WTC11 (cell line): ENCODE measurements around the gene TMEM117. TPM values are rescaled to one million over a fixed set of nuclear protein-coding genes. Genes with fewer than 3 reads are reported as not detected.

Experiments used
- ATAC-seq: fragments of 200-7000 bp; cut with Tn5 transposase; 2 replicates; pipeline ENCODE4 v1.10.0; 2021; ENCODE audit warnings: mild to moderate bottlenecking, moderate library complexity
- CTCF ChIA-PET: fragments of 300-600 bp; sonication (Branson Sonifier 250); formaldehyde crosslinking; loops from one replicate; lab custom pipeline; 2021; ENCODE audit warnings: antibody characterized with exemption; lab: Charles Lee
- POLR2A ChIA-PET: fragments of 350-600 bp; sonication (Branson Sonifier 250); formaldehyde crosslinking; loops from one replicate; lab custom pipeline; 2021; ENCODE audit warnings: antibody characterized with exemption; lab: Charles Lee
- DNase-seq: peaks from one replicate; pipeline ENCODE4 v3.0.0; 2021; ENCODE audit warnings: low spot score
- H3K27ac Mint-ChIP-seq: 2 replicates; pipeline ENCODE4 v1.8.0; 2021; ENCODE audit warnings: mixed read lengths
- H3K27me3 Mint-ChIP-seq: 2 replicates; pipeline ENCODE4 v1.8.0; 2021; ENCODE audit warnings: low read depth, mild to moderate bottlenecking, moderate library complexity, mixed read lengths
- H3K36me3 Mint-ChIP-seq: 2 replicates; pipeline ENCODE4 v1.8.0; 2021; ENCODE audit warnings: mixed read lengths
- H3K4me1 Mint-ChIP-seq: 2 replicates; pipeline ENCODE4 v1.8.0; 2022; ENCODE audit warnings: mixed read lengths
- H3K4me3 Mint-ChIP-seq: 2 replicates; pipeline ENCODE4 v1.8.0; 2021; ENCODE audit warnings: mild to moderate bottlenecking, moderate library complexity, mixed read lengths
- H3K9me3 Mint-ChIP-seq: 2 replicates; pipeline ENCODE4 v1.8.0; 2021; ENCODE audit warnings: mixed read lengths
- ARID4B ChIP-seq: sonication (generic); formaldehyde crosslinking; IDR thresholded peaks from 2 replicates; pipeline ENCODE4 v1.8.0; 2023; ENCODE audit warnings: missing genetic modification reagents, mild to moderate bottlenecking, borderline replicate concordance
- ELF4 ChIP-seq: sonication (generic); formaldehyde crosslinking; IDR thresholded peaks from 2 replicates; pipeline ENCODE4 v1.8.1; 2022; ENCODE audit warnings: low read depth, mild to moderate bottlenecking, moderate library complexity, missing genetic modification reagents
- EMX1 ChIP-seq: fragments of 250-450 bp; sonication (Bioruptor Pico); IDR thresholded peaks from 2 replicates; pipeline ENCODE4 v1.8.0; 2021; ENCODE audit warnings: mild to moderate bottlenecking
- GABPB1 ChIP-seq: sonication (generic); formaldehyde crosslinking; IDR thresholded peaks from 2 replicates; pipeline ENCODE4 v1.8.1; 2023; ENCODE audit warnings: mild to moderate bottlenecking, missing genetic modification reagents
- GTF2I ChIP-seq: fragments of 250-450 bp; sonication (Bioruptor Pico); conservative IDR thresholded peaks from 2 replicates; pipeline ENCODE4 v1.4.0; 2021; ENCODE audit warnings: mild to moderate bottlenecking
- HMGA2 ChIP-seq: fragments of 250-450 bp; sonication (Bioruptor Pico); IDR thresholded peaks from 2 replicates; pipeline ENCODE4 v1.4.0; 2021; ENCODE audit warnings: mild to moderate bottlenecking, moderate library complexity
- JAZF1 ChIP-seq: fragments of 250-450 bp; sonication (Bioruptor Pico); IDR thresholded peaks from 2 replicates; pipeline ENCODE4 v1.9.0; 2021; ENCODE audit warnings: moderate library complexity, mild to moderate bottlenecking, inconsistent platforms
- MAX ChIP-seq: sonication (generic); formaldehyde crosslinking; IDR thresholded peaks from 2 replicates; pipeline ENCODE4 v1.8.0; 2022; ENCODE audit warnings: mild to moderate bottlenecking, missing genetic modification reagents
- MYBL2 ChIP-seq: sonication (generic); formaldehyde crosslinking; IDR thresholded peaks from 2 replicates; pipeline ENCODE4 v1.8.1; 2023; ENCODE audit warnings: mild to moderate bottlenecking, moderate library complexity, missing genetic modification reagents
- NFATC4 ChIP-seq: fragments of 250-450 bp; sonication (Bioruptor Pico); IDR thresholded peaks from 2 replicates; pipeline ENCODE4 v1.9.0; 2021; ENCODE audit warnings: mild to moderate bottlenecking
- NFE2L1 ChIP-seq: sonication (generic); formaldehyde crosslinking; IDR thresholded peaks from 2 replicates; pipeline ENCODE4 v1.8.1; 2023; ENCODE audit warnings: missing genetic modification reagents
- SOX15 ChIP-seq: fragments of 250-450 bp; sonication (Bioruptor Pico); IDR thresholded peaks from 2 replicates; pipeline ENCODE4 v1.9.0; 2021; ENCODE audit warnings: mild to moderate bottlenecking
- SP1 ChIP-seq: sonication (generic); formaldehyde crosslinking; conservative IDR thresholded peaks from 2 replicates; pipeline ENCODE4 v1.8.1; 2022; ENCODE audit warnings: missing genetic modification reagents
- STAT6 ChIP-seq: sonication (generic); formaldehyde crosslinking; conservative IDR thresholded peaks from 2 replicates; pipeline ENCODE4 v1.8.1; 2023; ENCODE audit warnings: mild to moderate bottlenecking, low read depth, missing genetic modification reagents, moderate library complexity
- ZBTB21 ChIP-seq: sonication (generic); formaldehyde crosslinking; IDR thresholded peaks from 2 replicates; pipeline ENCODE4 v1.8.1; 2023; ENCODE audit warnings: mild to moderate bottlenecking, missing genetic modification reagents, borderline replicate concordance
- ZBTB43 ChIP-seq: sonication (generic); formaldehyde crosslinking; IDR thresholded peaks from 2 replicates; pipeline ENCODE4 v1.8.1; 2023; ENCODE audit warnings: mild to moderate bottlenecking, missing genetic modification reagents
- ZNF121 ChIP-seq: sonication (generic); formaldehyde crosslinking; IDR thresholded peaks from 2 replicates; pipeline ENCODE4 v1.8.0; 2023; ENCODE audit warnings: missing genetic modification reagents
- ZNF512 ChIP-seq: sonication (generic); formaldehyde crosslinking; IDR thresholded peaks from 2 replicates; pipeline ENCODE4 v1.8.1; 2022; ENCODE audit warnings: missing genetic modification reagents, borderline replicate concordance
- ZNF532 ChIP-seq: fragments of 250-450 bp; sonication (Bioruptor Pico); IDR thresholded peaks from 2 replicates; pipeline ENCODE4 v1.9.0; 2021; ENCODE audit warnings: mild to moderate bottlenecking, borderline replicate concordance
- total RNA-seq: library from RNA; stranded (reverse); gene quantifications from 3 replicates; pipeline ENCODE4 v1.2.3, GENCODE V29; 2021

TMEM117 gene
- total RNA-seq, 1 experiment from 2014 or later, result 1.5 TPM

- Mint-ChIP-seq H3K9me3 (peaks cover 29% of the 10 kb centered on the region), H3K27ac (no peak overlapping the region), H3K27me3 (no peaks in the 10 kb centered on the region; the same call in 1 of the 2 replicates), H3K4me3 (no peak overlapping the region), H3K4me1 (peaks cover 23% of the 10 kb centered on the region), H3K36me3 (peaks cover 14% of the 10 kb centered on the region)
- DNase-seq, result no peak
- TF ChIP-seq SP1 (CRISPR knock-in tag) (no peak), GTF2I (no peak), ZBTB21 (CRISPR knock-in tag) (no peak), GABPB1 (CRISPR knock-in tag) (no peak)
- ChIA-PET POLR2A (no interaction called here), CTCF (no interaction called here)
- no peak for ATAC-seq
These were observed 60.6 kb downstream of the TMEM117 start for GRCh38 chr12:43896496-43896895.

- ATAC-seq (no peak), DNase-seq (no peak)
- Mint-ChIP-seq H3K36me3 (peaks cover 4% of the 10 kb centered on the region; the same call in 1 of the 2 replicates), H3K9me3 (peaks cover 15% of the 10 kb centered on the region), H3K27me3 (no peaks in the 10 kb centered on the region; the same call in 1 of the 2 replicates), H3K4me1 (peaks cover 23% of the 10 kb centered on the region), H3K27ac (no peak overlapping the region), H3K4me3 (no peak overlapping the region)
- CTCF ChIA-PET, result no interaction called here
- POLR2A ChIA-PET, result no interaction called here
- no peak for TF ChIP-seq SOX15
- TF ChIP-seq ZNF532 (CRISPR knock-in tag), result no peak
- TF ChIP-seq HMGA2 (CRISPR knock-in tag), result no peak
- TF ChIP-seq MYBL2 (CRISPR knock-in tag), result no peak
- no peak for TF ChIP-seq JAZF1 (CRISPR knock-in tag)
- TF ChIP-seq NFE2L1 (CRISPR knock-in tag), result no peak
- no peak for TF ChIP-seq ZBTB43
- no peak for TF ChIP-seq STAT6 (CRISPR knock-in tag)
- no peak for TF ChIP-seq NFATC4 (CRISPR knock-in tag)
- no peak for TF ChIP-seq EMX1 (CRISPR knock-in tag)
- no peak for TF ChIP-seq ZNF512 (CRISPR knock-in tag)
- no peak for TF ChIP-seq ZNF121 (CRISPR knock-in tag)
- no peak for TF ChIP-seq ARID4B
- no peak for TF ChIP-seq MAX
- TF ChIP-seq ELF4 (CRISPR knock-in tag), result no peak
These were observed 62.6 kb downstream of the TMEM117 start for GRCh38 chr12:43898474-43898873.
